ENCODE results near the gene CHST5. TPM values are rescaled to one million over a fixed set of nuclear protein-coding genes. Genes with fewer than 3 reads are reported as not detected.
A peak's percentile ranks its signal among the peaks of the same experiment; 100 is the strongest.

The CHST5 gene
- total RNA-seq, 1 donor = 0.09 TPM

- DNase-seq (ENCODE audit: low read depth) = no peak
- no peak for TF ChIP-seq CTCF (IDR thresholded peaks at IDR 0.05; ENCODE audit: insufficient read depth, low read length)
- peak overlapping the region; percentile 98 for H3K4me3 ChIP-seq (ENCODE audit: low read depth, low read length)
Observed at GRCh38 chr16:75565640-75566039, 29.7 kb upstream of the CHST5 start.

- no peak overlapping the region for H3K4me3 ChIP-seq (ENCODE audit: low read depth, low read length)
- peak; percentile 77 for DNase-seq (ENCODE audit: low read depth)
- TF ChIP-seq CTCF (IDR thresholded peaks at IDR 0.05; ENCODE audit: insufficient read depth, low read length) = no peak
Observed at GRCh38 chr16:75559564-75560372, 23.9 kb upstream of the CHST5 start.

GRCh38 chr16:75558846-75559401 lies 23.0 kb upstream of the CHST5 start:
- no peak overlapping the region for H3K4me3 ChIP-seq (ENCODE audit: low read depth, low read length)
- TF ChIP-seq CTCF (IDR thresholded peaks at IDR 0.05; ENCODE audit: insufficient read depth, low read length) = no peak
- no peak for DNase-seq (ENCODE audit: low read depth)

GRCh38 chr16:75556431-75556950 lies 20.6 kb upstream of the CHST5 start:
- no peak for TF ChIP-seq CTCF (IDR thresholded peaks at IDR 0.05; ENCODE audit: insufficient read depth, low read length)
- no peak for DNase-seq (ENCODE audit: low read depth)
- peak overlapping the region; percentile 81 for H3K4me3 ChIP-seq (ENCODE audit: low read depth, low read length)

- H3K4me3 ChIP-seq (ENCODE audit: low read depth, low read length) = peak within 1 kb of the TSS; percentile 81
- no peak for TF ChIP-seq CTCF (IDR thresholded peaks at IDR 0.05; ENCODE audit: insufficient read depth, low read length)
- peak; percentile 89 for DNase-seq (ENCODE audit: low read depth)
Observed at GRCh38 chr16:75555707-75556430, 20.0 kb upstream of the CHST5 start, which contains the start of gene TMEM231. Gene TMEM231, minus strand, starts transcription at chr16:75556252. Its CDS starts 43 bp downstream, at chr16:75556209.

- H3K4me3 ChIP-seq (ENCODE audit: low read depth, low read length) = peak overlapping the region; percentile 81
- DNase-seq (ENCODE audit: low read depth) = peak; percentile 87
Observed at GRCh38 chr16:75555213-75555706, 19.4 kb upstream of the CHST5 start.

More at GRCh38 chr16:75555213-75555706, 19.4 kb upstream of the CHST5 start:
- TF ChIP-seq CTCF (IDR thresholded peaks at IDR 0.05; ENCODE audit: insufficient read depth, low read length) = no peak

Measured in fibroblast of the aortic adventitia (primary cell).